Measurements from ENCODE around the gene VPS13D.

VPS13D gene

GRCh38 chr1:12417389-12417788, 187.6 kb downstream of the VPS13D start:
- in situ Hi-C loops (cut with MboI; ENCODE audit: low sequenced_read_pairs): no loop called here

- in situ Hi-C loops (cut with MboI; ENCODE audit: low sequenced_read_pairs): no loop called here
These were observed 190.3 kb downstream of the VPS13D start for GRCh38 chr1:12420171-12420570.

GRCh38 chr1:12422488-12422887, 192.7 kb downstream of the VPS13D start:
- in situ Hi-C loops (cut with MboI; ENCODE audit: low sequenced_read_pairs): no loop called here

DNA sequence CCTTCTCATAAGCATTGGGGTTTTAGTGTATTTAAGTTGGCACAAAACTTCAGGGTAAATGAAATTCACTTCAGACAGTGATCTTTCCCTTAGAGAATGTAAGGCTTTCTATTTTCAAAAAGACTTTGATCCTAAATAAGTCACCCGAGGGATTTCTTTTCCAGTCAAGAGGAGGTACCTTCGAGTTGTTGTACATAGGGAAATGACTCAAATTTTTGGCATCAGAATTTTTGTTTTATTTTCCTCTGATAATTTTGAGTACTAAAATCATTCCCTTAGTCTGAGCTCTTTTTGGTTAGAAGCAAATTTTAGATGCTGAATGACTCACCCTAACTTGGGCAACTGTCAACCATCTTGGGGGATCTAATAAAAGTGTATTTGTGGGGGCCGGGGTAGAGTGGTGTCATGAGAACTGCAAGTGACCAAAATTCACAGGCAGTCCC, 194.3 kb downstream of the VPS13D start:
- in situ Hi-C loops (cut with MboI; ENCODE audit: low sequenced_read_pairs): no loop called here

- in situ Hi-C loops (cut with MboI; ENCODE audit: low sequenced_read_pairs): no loop called here
These were observed 195.0 kb downstream of the VPS13D start for GRCh38 chr1:12424793-12425192.

DNA sequence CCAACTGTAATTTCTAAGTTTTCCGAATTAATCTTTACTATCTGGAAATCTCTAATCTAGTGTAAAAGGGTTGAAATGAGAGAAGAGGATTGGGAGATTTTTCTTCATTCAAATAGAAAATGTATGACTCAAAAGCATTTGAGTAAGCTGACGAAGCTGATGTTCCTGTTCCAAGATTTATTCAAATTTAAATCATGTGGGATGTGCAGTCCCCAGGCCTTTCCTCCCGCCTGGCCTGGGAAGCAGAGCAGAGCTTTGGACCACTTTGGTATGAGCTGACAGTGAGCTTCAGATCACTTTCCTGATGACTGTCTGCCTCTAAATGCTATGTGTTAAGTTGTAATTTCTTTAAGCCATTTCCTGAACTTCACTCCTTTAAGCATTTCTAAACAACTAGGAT, 196.2 kb downstream of the VPS13D start:
- in situ Hi-C loops (cut with MboI; ENCODE audit: low sequenced_read_pairs): no loop called here

DNA sequence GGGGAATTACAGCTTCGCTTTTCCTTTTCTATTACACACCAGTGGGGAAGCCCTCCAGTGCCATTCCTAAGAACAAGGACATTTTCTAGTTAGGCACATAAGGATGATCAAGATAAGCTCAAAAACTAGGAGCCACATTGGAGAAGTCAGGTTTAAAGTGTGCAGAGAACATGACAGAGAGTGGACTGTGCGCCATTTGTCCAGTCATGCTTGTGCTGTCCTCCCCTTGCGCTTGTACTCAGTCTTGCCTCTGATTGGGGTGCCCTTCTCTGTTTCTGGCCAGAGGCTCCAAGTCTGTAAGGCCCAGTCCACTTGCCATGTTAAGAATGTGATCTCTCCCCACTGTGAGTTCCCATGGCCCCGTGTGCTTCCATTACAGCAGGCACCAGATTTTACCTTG, 198.5 kb downstream of the VPS13D start:
- in situ Hi-C loops (cut with MboI; ENCODE audit: low sequenced_read_pairs): no loop called here

DNA sequence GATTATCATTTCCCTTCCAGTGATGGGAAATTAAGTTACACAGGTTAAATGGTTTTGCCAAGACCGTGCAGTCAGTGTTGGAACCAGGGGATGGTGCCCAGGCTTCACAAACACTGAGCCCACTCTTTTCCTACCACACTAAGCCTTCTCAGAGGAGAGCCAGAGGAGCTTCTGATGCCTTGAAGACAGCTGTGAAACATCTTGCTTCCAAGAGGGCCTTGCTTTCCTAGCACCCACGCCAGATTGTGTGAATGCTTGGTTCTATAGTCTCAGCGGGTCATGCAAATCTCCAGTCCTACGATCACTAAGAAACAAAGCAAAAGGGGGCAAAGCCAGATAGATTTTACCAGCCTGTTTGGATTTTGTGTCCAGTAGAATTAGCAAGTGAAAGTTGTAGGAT, 200.7 kb downstream of the VPS13D start:
- in situ Hi-C loops (cut with MboI; ENCODE audit: low sequenced_read_pairs): no loop called here

DNA sequence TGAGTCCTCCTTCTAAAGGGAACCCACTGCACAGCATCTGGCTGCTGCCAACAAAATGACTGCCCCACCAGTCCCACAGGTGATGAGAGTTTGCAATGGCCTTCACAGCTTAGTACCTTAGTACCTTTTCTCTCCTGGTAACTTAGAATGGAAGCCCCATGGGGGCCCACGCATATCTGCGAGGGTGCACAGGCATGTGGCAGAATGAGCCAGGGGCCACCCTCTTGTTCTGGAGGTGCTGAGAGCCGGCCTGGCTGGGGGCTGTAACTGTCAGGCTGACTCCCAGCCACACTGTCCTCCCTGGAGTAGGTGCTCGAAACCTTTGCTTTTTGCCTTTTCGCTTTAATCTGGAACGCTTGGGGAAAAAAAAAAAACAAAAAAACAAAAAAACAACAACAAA, 203.1 kb downstream of the VPS13D start:
- in situ Hi-C loops (cut with MboI; ENCODE audit: low sequenced_read_pairs): no loop called here

DNA sequence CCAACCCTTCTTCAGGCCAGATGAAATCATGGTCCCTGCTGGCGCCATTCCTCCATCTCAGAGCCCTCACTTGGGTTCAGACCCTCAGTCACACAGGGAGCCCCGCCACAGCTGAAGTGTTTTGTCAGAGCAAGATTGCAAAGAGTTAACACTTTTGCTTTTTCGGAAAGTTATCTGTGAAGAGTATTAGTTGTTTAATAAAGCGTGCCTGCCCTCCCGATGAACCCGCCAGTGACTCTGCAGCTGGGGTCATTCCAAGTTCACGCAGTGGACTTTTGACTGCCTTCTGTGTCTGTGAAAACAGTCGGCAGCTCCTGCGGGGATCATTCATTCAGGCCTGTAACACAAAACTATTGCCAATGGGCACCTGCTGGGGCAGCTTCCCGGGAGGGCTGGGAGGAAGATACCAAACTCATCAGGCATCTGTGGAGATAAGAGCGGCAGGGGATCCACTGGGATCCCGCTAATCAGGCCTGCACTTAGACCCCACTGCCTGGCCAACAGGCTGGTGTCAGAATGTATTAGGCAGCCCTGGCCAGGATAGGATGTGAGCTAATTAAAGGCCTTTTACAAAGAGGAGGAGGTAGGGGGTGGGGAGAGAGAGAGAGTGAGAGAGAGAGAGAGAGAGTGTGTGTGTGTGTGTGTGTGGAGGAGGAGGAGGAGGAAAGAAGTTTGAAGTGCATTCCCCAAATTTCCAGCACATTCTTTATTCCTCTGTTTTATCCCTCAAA, 203.7 kb downstream of the VPS13D start:
- in situ Hi-C loops (cut with MboI; ENCODE audit: low sequenced_read_pairs): no loop called here

DNA sequence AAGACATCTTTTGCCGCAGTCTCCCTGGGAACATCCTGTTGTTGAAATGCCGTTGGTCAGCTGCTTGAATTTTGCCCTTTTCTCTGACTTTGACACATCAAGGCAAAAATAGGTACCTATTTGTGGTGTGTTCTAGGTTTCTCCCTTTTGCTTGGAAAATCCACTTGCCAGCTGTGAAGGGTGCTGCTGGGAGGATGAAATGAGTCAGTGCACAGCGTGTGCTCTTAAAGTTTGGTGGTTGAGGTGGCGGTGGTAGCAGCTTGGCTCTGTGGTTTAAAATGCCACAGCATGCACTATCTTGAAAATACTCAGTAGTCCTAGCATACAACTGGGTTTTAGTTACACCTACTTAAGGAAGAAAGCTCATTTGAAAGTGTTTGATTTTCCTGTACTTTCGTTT, 204.3 kb downstream of the VPS13D start:
- in situ Hi-C loops (cut with MboI; ENCODE audit: low sequenced_read_pairs): no loop called here

GRCh38 chr1:12434686-12435085, 204.9 kb downstream of the VPS13D start:
- in situ Hi-C loops (cut with MboI; ENCODE audit: low sequenced_read_pairs): no loop called here

- in situ Hi-C loops (cut with MboI; ENCODE audit: low sequenced_read_pairs): no loop called here
These were observed 206.0 kb downstream of the VPS13D start for GRCh38 chr1:12435639-12436344.

DNA sequence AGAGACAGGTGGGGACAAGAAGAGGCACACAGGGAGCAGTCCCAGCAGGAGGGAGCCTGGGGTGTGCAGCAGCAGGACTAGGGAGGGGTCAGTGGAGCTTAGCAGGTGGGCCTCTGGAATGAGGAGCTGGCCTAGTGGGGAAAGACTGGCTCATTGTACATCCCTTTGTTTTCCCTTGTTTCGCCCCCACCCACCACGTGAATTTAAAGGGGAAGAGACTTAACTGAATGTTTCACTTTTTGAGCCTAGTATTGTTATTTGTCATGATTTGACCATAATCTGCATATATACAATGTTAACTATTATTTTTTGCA, 206.5 kb downstream of the VPS13D start:
- in situ Hi-C loops (cut with MboI; ENCODE audit: low sequenced_read_pairs): no loop called here

DNA sequence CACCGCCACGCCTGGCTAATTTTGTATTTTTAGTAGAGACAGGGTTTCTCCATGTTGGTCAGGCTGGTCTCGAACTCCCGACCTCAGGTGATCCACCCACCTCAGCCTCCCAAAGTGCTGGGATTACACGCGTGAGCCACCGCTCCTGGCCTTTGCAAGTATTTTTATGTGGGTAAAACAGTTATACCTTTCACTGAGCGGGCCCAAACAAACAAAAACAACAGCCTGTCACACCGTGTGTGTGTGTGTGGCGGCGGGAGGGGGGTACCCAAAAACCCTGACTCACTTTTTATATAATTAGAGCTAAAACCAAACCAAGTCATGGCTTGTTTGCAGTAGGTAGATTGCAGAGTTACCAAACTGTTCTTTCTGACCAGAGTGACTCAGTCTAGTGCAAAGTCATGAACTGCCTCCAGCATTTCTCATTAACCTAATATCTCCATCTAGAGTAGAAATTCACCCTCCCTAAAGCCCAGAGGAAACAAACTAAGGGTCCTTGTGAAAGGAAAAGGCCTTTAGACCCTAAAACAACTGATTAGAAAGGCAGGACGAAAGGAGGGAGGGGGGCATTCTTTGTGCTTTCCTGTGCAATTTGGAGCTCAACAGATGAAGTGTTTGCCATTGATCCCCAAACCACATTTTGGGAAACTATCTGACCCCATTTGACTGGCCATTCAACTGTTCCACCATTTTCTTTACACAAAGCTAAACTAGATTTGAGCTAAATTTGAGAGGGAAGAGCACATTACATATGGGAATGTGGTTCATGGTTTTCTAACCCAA, 207.2 kb downstream of the VPS13D start:
- in situ Hi-C loops (cut with MboI; ENCODE audit: low sequenced_read_pairs): no loop called here

GRCh38 chr1:12437629-12438028, 207.8 kb downstream of the VPS13D start:
- in situ Hi-C loops (cut with MboI; ENCODE audit: low sequenced_read_pairs): no loop called here

DNA sequence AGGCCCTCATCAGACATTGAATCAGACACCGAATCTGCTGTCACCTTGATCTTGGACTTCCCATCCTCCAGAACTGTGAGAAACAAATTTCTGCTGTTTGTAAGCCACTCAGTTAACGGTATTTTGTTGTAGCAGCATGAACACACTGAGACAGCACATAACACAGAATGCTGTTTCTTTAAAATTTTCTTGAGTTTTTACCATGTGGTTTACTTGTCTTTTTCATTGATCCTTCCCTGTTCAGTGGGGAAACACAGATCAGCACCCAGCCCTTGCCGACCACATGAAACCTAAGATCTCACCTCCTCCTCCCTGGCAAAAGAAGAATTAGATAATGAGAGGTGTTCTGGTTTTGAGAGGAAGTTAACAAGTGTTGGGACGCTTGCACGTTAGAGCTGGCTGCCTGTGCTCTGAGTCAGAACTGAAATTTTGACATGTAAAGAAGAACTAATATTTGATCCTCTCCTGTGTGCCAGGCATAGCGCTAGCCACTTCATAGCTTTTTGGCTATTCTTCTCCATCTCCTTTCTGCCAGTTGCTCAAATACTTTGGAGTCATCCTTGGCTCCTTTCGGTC, 208.6 kb downstream of the VPS13D start:
- in situ Hi-C loops (cut with MboI; ENCODE audit: low sequenced_read_pairs): no loop called here

DNA sequence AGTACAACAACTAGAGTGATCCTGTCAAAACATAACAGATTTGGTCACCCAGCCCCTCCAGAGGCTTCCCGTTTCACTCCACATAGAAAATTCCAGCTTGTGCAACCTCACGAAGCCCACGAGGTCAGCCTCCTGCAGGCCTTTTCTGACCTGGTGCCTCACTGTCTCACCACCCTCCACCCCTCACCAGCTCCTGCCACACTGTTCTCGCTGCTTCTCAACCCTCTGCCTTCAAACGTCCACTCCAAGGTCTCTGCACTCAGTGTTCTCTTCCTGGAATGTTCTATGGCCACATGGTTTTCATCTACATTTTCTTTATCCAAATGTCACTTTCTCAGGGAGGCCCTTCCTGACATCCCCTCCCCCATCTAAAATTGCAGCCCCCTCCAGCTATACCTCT, 209.2 kb downstream of the VPS13D start:
- in situ Hi-C loops (cut with MboI; ENCODE audit: low sequenced_read_pairs): no loop called here

DNA sequence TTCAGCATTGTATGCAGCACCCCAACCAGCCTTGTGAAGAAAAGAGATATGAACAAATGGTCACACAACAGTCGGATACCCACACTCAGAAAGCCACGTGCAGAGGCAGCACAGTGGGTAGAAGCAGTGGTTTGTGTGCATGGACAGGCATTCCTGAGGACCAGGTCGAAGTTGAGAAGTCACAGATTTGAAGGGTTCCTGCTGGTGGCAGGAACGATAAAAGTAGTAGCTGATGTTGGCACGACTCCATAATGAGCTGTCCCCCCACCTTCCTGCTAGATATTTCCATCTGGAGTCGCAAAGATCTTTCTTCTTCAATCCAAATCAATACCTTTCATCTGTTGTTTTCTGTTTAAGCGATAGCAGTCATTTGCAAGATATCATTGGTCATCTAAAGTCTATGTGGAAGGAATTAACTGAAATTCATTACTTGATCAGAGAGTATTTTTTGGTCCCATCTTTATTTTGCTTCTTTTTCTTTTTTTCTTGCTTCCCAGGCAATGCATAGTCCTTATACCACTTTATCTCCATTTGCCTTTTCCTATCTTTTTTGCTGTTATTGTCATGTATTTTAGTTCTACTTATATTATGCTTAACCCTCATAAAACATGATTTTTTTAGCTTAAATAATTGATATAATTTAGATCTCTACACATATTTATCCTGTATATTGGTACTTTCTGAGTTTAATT, 211.7 kb downstream of the VPS13D start:
- in situ Hi-C loops (cut with MboI; ENCODE audit: low sequenced_read_pairs): no loop called here

DNA sequence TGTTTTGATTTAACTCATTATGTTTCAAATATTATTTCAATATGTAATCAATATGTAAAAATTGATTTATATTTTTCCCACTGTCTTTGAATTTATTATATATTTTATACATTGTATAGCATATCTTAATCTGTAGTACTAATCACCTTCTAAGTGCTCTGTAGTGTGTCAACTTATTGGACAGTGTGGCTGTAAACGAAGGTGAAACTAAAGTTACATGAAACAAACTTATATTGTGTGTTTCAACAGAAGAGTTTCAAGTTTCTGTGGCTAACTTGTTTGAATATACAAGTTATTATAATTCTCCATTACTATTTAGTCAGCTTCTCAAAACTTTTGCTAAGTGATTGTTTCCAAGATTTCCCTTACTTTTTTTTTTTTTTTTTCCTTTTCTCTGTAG, 212.4 kb downstream of the VPS13D start:
- in situ Hi-C loops (cut with MboI; ENCODE audit: low sequenced_read_pairs): no loop called here

GRCh38 chr1:12443151-12443550, 213.3 kb downstream of the VPS13D start:
- in situ Hi-C loops (cut with MboI; ENCODE audit: low sequenced_read_pairs): no loop called here
